Caco-2 (cell line): ENCODE data around the gene GRK5. TPM values are rescaled to one million over a fixed set of nuclear protein-coding genes. Genes with fewer than 3 reads are reported as not detected.

Source experiments
- BruUV-seq: library from RNA; stranded (reverse); fragments of 400-500 nt; replicated peaks from 2 replicates; lab custom pipeline; 2021; lab: Mats Ljungman, UMichigan
- CTCF ChIA-PET: fragments of 300-600 bp; sonication (Branson Sonifier 250); formaldehyde crosslinking; loops from one replicate; lab custom pipeline; 2022; ENCODE audit warnings: antibody characterized with exemption; lab: Charles Lee
- POLR2A ChIA-PET: fragments of 300-600 bp; sonication (Branson Sonifier 250); formaldehyde crosslinking; loops from one replicate; lab custom pipeline; 2022; ENCODE audit warnings: antibody characterized with exemption; lab: Charles Lee
- DNase-seq, 2 experiments: peaks; one replicate each; pipeline versions ENCODE4 v3.0.0 to v3.0.0-alpha.2; 2020 to 2022
- H3K27me3 ChIP-seq: replicated peaks from 2 replicates; pipeline ENCODE4 v1.6.0; 2011; ENCODE audit warnings: low read length; ENCODE audit not compliant: control insufficient read depth, insufficient read depth
- H3K36me3 ChIP-seq: 2 replicates; pipeline ENCODE4 v1.5.1; 2011; ENCODE audit warnings: low read length; ENCODE audit not compliant: control insufficient read depth, insufficient read depth
- H3K4me1 ChIP-seq: fragments of 250-450 bp; sonication (Bioruptor Pico); 2 replicates; pipeline ENCODE4 v1.5.1; 2020; ENCODE audit warnings: mild to moderate bottlenecking
- H3K4me3 ChIP-seq: 2 replicates; pipeline ENCODE4 v1.5.1; 2011; ENCODE audit warnings: low read depth, mild to moderate bottlenecking, control low read depth, low read length
- H3K9me3 ChIP-seq: fragments of 250-450 bp; sonication (Bioruptor Pico); 2 replicates; pipeline ENCODE4 v1.5.1; 2020; ENCODE audit warnings: mild to moderate bottlenecking, moderate library complexity
- H3K27ac Mint-ChIP-seq: one replicate; pipeline ENCODE4 v1.8.0; 2022; ENCODE audit warnings: mixed read lengths; ENCODE audit not compliant: unreplicated experiment
- H3K27me3 Mint-ChIP-seq: one replicate; pipeline ENCODE4 v1.8.0; 2022; ENCODE audit warnings: mixed read lengths; ENCODE audit not compliant: insufficient read depth, unreplicated experiment
- H3K36me3 Mint-ChIP-seq: one replicate; pipeline ENCODE4 v1.8.0; 2022; ENCODE audit warnings: mild to moderate bottlenecking, mixed read lengths; ENCODE audit not compliant: insufficient read depth, unreplicated experiment
- H3K4me1 Mint-ChIP-seq: one replicate; pipeline ENCODE4 v1.8.0; 2022; ENCODE audit warnings: low read depth, mixed read lengths; ENCODE audit not compliant: unreplicated experiment
- H3K4me3 Mint-ChIP-seq: one replicate; pipeline ENCODE4 v1.8.0; 2022; ENCODE audit warnings: mild to moderate bottlenecking, moderate library complexity, mixed read lengths; ENCODE audit not compliant: unreplicated experiment
- H3K9me3 Mint-ChIP-seq: one replicate; pipeline ENCODE4 v1.8.0; 2022; ENCODE audit warnings: mixed read lengths; ENCODE audit not compliant: unreplicated experiment
- CTCF ChIP-seq, 2 experiments: fragments of 200-600 bp in 1 of 2; IDR thresholded peaks; 1 replicate in 1 of 2; 2 replicates in 1 of 2; pipeline versions ENCODE4 v1.5.1 to v1.8.0; 2011 to 2022; ENCODE audit warnings: antibody characterized with exemption in 1 of 2, control low read depth in 1 of 2, inconsistent platforms in 1 of 2, low read depth in 1 of 2, low read length in 1 of 2, mild to moderate bottlenecking in 1 of 2, moderate library complexity in 1 of 2; ENCODE audit not compliant: insufficient read depth in 1 of 2, severe bottlenecking in 1 of 2, unreplicated experiment in 1 of 2
- intact Hi-C: fragments of 100-400 bp; cut with micrococcal nuclease; formaldehyde crosslinking; loops from one replicate; pipeline ENCODE4 v1.10.0; 2022; ENCODE audit not compliant: unreplicated experiment
- total RNA-seq: library from RNA; stranded (reverse); gene quantifications from 2 replicates; pipeline ENCODE4 v1.2.3, GENCODE V29; 2022

GRK5 gene
- total RNA-seq, 1 experiment from 2014 or later: 7.7 TPM

- H3K36me3 Mint-ChIP-seq: no peaks in the 10 kb centered on the region
- no peak overlapping the region for H3K4me3 Mint-ChIP-seq
- no peak for TF ChIP-seq CTCF (IDR thresholded peaks at IDR 0.05; ENCODE audit: insufficient read depth in 1 of 2, low read depth in 1 of 2, low read length in 1 of 2, severe bottlenecking in 1 of 2, unreplicated experiment in 1 of 2)
- BruUV-seq: no TSS peak
- ChIA-PET POLR2A (no interaction called here), CTCF (interaction anchor here (0.6 to 4.8 kb wide), 2 partner anchors 16 to 243 kb away, joined by 5 to 95 read pairs; no protein-coding TSS in a partner anchor)
- H3K27ac Mint-ChIP-seq: no peak overlapping the region
- intact Hi-C loops: no loop called here
- no peaks in the 10 kb centered on the region for H3K27me3 Mint-ChIP-seq
- no peaks in the 10 kb centered on the region for H3K9me3 ChIP-seq
- H3K36me3 ChIP-seq: peaks cover 1% of the 10 kb centered on the region; the same call in 1 of the 2 replicates
- H3K4me1 ChIP-seq: no peaks in the 10 kb centered on the region
- no peak for DNase-seq
- H3K4me1 Mint-ChIP-seq: no peaks in the 10 kb centered on the region
- no peak overlapping the region for H3K4me3 ChIP-seq
- H3K9me3 Mint-ChIP-seq: no peaks in the 10 kb centered on the region
- no peaks in the 10 kb centered on the region for H3K27me3 ChIP-seq
Measured at GRCh38 chr10:119441921-119442757, 234.8 kb downstream of the GRK5 start.

DNA sequence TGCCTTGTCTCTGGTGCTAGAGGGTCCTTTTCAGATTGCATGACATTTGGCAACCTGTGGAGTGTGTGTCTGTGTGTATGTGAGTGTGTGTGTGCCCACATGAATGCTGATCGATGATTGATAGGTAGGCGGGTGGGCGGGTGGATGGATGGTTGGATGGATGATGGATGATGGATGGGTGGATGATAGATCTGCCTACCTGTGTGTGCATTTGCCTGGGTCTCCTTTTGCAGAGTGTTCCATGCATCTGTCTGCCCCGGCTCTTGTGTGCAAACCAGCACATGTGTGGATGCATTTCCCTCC lies 235.3 kb downstream of the GRK5 start:
- DNase-seq: no peak
- intact Hi-C loops: no loop called here
- Histone ChIP-seq H3K27me3 (no peaks in the 10 kb centered on the region), H3K9me3 (no peaks in the 10 kb centered on the region), H3K4me1 (no peaks in the 10 kb centered on the region), H3K4me3 (no peak overlapping the region), H3K36me3 (peaks cover 1% of the 10 kb centered on the region; the same call in 1 of the 2 replicates)
- ChIA-PET POLR2A (no interaction called here), CTCF (interaction anchor here (0.6 to 4.8 kb wide), 2 partner anchors 116 to 243 kb away, joined by 6 to 95 read pairs; no protein-coding TSS in a partner anchor)
- Mint-ChIP-seq H3K4me1 (no peaks in the 10 kb centered on the region), H3K9me3 (no peaks in the 10 kb centered on the region), H3K4me3 (no peak overlapping the region), H3K36me3 (no peaks in the 10 kb centered on the region), H3K27ac (no peak overlapping the region), H3K27me3 (no peaks in the 10 kb centered on the region)
- BruUV-seq: no TSS peak
- no peak for TF ChIP-seq CTCF (IDR thresholded peaks at IDR 0.05; ENCODE audit: insufficient read depth in 1 of 2, low read depth in 1 of 2, low read length in 1 of 2, severe bottlenecking in 1 of 2, unreplicated experiment in 1 of 2)

GRCh38 chr10:119443441-119443840 lies 236.1 kb downstream of the GRK5 start:
- H3K4me3 Mint-ChIP-seq: no peak overlapping the region
- peaks cover 1% of the 10 kb centered on the region; the same call in 1 of the 2 replicates for H3K36me3 ChIP-seq
- intact Hi-C loops: no loop called here
- H3K4me3 ChIP-seq: no peak overlapping the region
- no peak for TF ChIP-seq CTCF (IDR thresholded peaks at IDR 0.05; ENCODE audit: insufficient read depth in 1 of 2, low read depth in 1 of 2, low read length in 1 of 2, severe bottlenecking in 1 of 2, unreplicated experiment in 1 of 2)
- H3K36me3 Mint-ChIP-seq: no peaks in the 10 kb centered on the region
- H3K4me1 Mint-ChIP-seq: no peaks in the 10 kb centered on the region
- ChIA-PET CTCF (interaction anchor here (0.6 to 4.8 kb wide), 3 partner anchors 30 to 244 kb away, joined by 3 to 95 read pairs (median 4); partner anchors contain the start of gene GRK5), POLR2A (no interaction called here)
- no peaks in the 10 kb centered on the region for H3K4me1 ChIP-seq
- H3K27me3 Mint-ChIP-seq: no peaks in the 10 kb centered on the region
- no peaks in the 10 kb centered on the region for H3K9me3 Mint-ChIP-seq
- no peaks in the 10 kb centered on the region for H3K27me3 ChIP-seq
- no TSS peak for BruUV-seq
- no peak overlapping the region for H3K27ac Mint-ChIP-seq
- no peak for DNase-seq
- no peaks in the 10 kb centered on the region for H3K9me3 ChIP-seq
